Adipose tissue (tissue), 3 donors: Measurements from ENCODE around the gene TXNL4A. TPM values are rescaled to one million over a fixed set of nuclear protein-coding genes. Genes with fewer than 3 reads are reported as not detected.
"Not testable (repeated sequence)": the region's sequence is repeated elsewhere in the genome, so short reads cannot be mapped to it uniquely, and the experiment has no call there.

Experiments used
- H3K27ac ChIP-seq: one replicate; pipeline ENCODE4 v1.5.1; 2013; ENCODE audit warnings: low read depth, low read length
- WGBS, 3 donors: extraction: QIAGEN DNeasy Blood & Tissue Kit; methylation state at CpG; one replicate each; pipeline ENCODE4 v1.1.7; 2013; 5-methylcytosine and 5-hydroxymethylcytosine counted together
- polyA plus RNA-seq, 3 donors: library from polyadenylated mRNA; stranded (reverse); fragments of 200-250 nt; gene quantifications; one replicate each; pipeline ENCODE4 v1.2.3, GENCODE V29; 2013
- donor health status: healthy with polysubstance abuse.
- donor health status: Bipolar disorder and iron deficiency.
- donor health status: healthy.

The TXNL4A gene
- polyA plus RNA-seq, 3 donors = 55.5 to 83.2 (median 69.3) TPM

- 89 to 91% (median 90%) methylated on average over 12 of the region's 12 CpGs for WGBS, 3 donors
- no peak overlapping the region for H3K27ac ChIP-seq
These were observed 16.4 kb upstream of the TXNL4A start for GRCh38 chr18:80004600-80005342.

- 92 to 97% (median 95%) methylated on average over 5 of the region's 5 CpGs for WGBS, 3 donors
- H3K27ac ChIP-seq = no peak overlapping the region
These were observed 14.1 kb upstream of the TXNL4A start for GRCh38 chr18:80002468-80002867.

GRCh38 chr18:80000877-80001276, 12.5 kb upstream of the TXNL4A start:
- 81 to 87% (median 86%) methylated on average over 3 of the region's 3 CpGs for WGBS, 3 donors
- no peak overlapping the region for H3K27ac ChIP-seq

GRCh38 chr18:79999701-80000100, 11.3 kb upstream of the TXNL4A start:
- WGBS, 3 donors = 82 to 93% (median 83%) methylated on average over 2 of the region's 2 CpGs
- not testable (repeated sequence) for H3K27ac ChIP-seq

- WGBS, 3 donors = 86 to 88% (median 86%) methylated on average over 2 of the region's 2 CpGs
- no peak overlapping the region for H3K27ac ChIP-seq
These were observed 3.1 kb upstream of the TXNL4A start for GRCh38 chr18:79991494-79991893.

- WGBS, 3 donors = 26 to 44% (median 40%) methylated on average over 14 of the region's 14 CpGs
- H3K27ac ChIP-seq = no peak overlapping the region
These were observed 783 bp upstream of the TXNL4A start for GRCh38 chr18:79989195-79989497.

GRCh38 chr18:79988071-79988450, 302 bp downstream of the TXNL4A start:
- peak overlapping the region; percentile 95 for H3K27ac ChIP-seq
- 0 to 1% (median 0%) methylated on average over 39 to 48 of the region's 48 CpGs for WGBS, 3 donors

- WGBS, 3 donors = 0 to 1% (median 1%) methylated on average over 6 of the region's 6 CpGs
- H3K27ac ChIP-seq = no peak overlapping the region
These were observed 797 bp downstream of the TXNL4A start for GRCh38 chr18:79987566-79987965.

- WGBS, 3 donors = 31 to 55% (median 55%) methylated on average over 7 of the region's 7 CpGs
- no peak overlapping the region for H3K27ac ChIP-seq
These were observed 1.6 kb downstream of the TXNL4A start for GRCh38 chr18:79986726-79987125.

- 83 to 94% (median 92%) methylated on average over 12 of the region's 12 CpGs for WGBS, 3 donors
- H3K27ac ChIP-seq = no peak overlapping the region
These were observed 3.2 kb downstream of the TXNL4A start for GRCh38 chr18:79985172-79985571.

- WGBS, 3 donors = 90 to 94% (median 92%) methylated on average over 7 of the region's 7 CpGs
These were observed 4.6 kb downstream of the TXNL4A start for GRCh38 chr18:79983793-79984192.

GRCh38 chr18:79983253-79983652, 5.1 kb downstream of the TXNL4A start:
- WGBS, 3 donors = 83 to 90% (median 87%) methylated on average over 4 of the region's 4 CpGs
- H3K27ac ChIP-seq = no peak overlapping the region

More at GRCh38 chr18:79983793-79984192, 4.6 kb downstream of the TXNL4A start:
- H3K27ac ChIP-seq = no peak overlapping the region

- WGBS, 3 donors = 71 to 97% (median 79%) methylated on average over 6 of the region's 6 CpGs
- no peak overlapping the region for H3K27ac ChIP-seq
These were observed 5.6 kb downstream of the TXNL4A start for GRCh38 chr18:79982736-79983135.

GRCh38 chr18:79980585-79980984, 7.8 kb downstream of the TXNL4A start:
- no peak overlapping the region for H3K27ac ChIP-seq
- 83 to 91% (median 88%) methylated on average over 13 of the region's 13 CpGs for WGBS, 3 donors

GRCh38 chr18:79979843-79980242, 8.5 kb downstream of the TXNL4A start:
- no peak overlapping the region for H3K27ac ChIP-seq
- WGBS, 3 donors = 90 to 96% (median 93%) methylated on average over 5 of the region's 5 CpGs

- WGBS, 3 donors = 60 to 82% (median 82%) methylated on average over 14 of the region's 14 CpGs
- no peak overlapping the region for H3K27ac ChIP-seq
These were observed 12.2 kb downstream of the TXNL4A start for GRCh38 chr18:79975985-79976680.

- H3K27ac ChIP-seq = no peak overlapping the region
- WGBS, 3 donors = 74 to 86% (median 85%) methylated on average over 4 of the region's 4 CpGs
These were observed 13.3 kb downstream of the TXNL4A start for GRCh38 chr18:79975043-79975442.

- 94 to 98% (median 97%) methylated on average over 4 of the region's 4 CpGs for WGBS, 3 donors
These were observed 14.2 kb downstream of the TXNL4A start for GRCh38 chr18:79974025-79974654.

GRCh38 chr18:79973517-79973916, 14.8 kb downstream of the TXNL4A start:
- H3K27ac ChIP-seq = no peak overlapping the region
- 90 to 92% (median 90%) methylated on average over 16 of the region's 16 CpGs for WGBS, 3 donors

More at GRCh38 chr18:79974025-79974654, 14.2 kb downstream of the TXNL4A start:
- H3K27ac ChIP-seq = no peak overlapping the region
